ENCODE results near the gene LAMC3.

The LAMC3 gene

DNA sequence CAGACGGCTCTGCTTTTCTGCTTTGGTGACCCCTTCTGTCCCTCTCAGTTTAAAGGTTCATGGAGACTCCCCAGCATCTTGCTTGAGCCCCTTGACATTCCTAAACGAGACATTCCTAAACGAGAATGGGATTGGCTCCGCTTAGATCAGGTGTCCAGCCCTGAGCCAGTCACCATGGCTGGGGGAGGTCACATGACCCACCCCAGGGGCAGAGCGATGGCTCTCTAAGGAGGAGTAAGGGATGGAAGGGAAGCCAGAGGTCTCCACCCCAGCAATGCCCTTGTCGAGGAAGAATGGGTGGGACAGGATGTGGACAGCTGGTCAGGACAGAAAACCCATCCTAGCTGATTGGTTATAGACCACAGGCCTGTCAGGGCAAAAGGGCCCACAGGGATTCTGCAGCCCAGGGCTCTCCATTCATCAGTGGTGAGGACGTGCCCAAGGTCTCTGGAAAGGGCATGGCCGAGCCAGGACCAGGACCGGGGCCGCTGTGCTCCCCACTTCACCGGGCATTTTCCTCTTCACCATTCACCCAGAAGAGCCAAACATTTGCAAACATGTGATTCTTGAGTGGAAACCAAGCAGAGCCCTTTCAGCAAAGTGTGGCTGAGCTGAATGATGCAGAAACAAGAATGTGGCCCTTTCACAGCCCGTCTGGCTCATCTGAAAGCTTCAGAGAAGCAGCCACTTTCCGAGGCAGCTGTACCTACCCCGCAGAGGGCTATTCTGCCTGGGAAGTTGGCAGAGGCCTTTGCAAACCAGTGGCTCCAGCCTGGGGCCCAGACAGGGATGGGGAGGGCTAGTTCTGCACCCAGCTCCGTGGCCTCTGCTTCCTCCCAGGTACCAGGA lies 67.6 kb downstream of the LAMC3 start:
- no peak for DNase-seq (ENCODE audit: low spot score)

DNA sequence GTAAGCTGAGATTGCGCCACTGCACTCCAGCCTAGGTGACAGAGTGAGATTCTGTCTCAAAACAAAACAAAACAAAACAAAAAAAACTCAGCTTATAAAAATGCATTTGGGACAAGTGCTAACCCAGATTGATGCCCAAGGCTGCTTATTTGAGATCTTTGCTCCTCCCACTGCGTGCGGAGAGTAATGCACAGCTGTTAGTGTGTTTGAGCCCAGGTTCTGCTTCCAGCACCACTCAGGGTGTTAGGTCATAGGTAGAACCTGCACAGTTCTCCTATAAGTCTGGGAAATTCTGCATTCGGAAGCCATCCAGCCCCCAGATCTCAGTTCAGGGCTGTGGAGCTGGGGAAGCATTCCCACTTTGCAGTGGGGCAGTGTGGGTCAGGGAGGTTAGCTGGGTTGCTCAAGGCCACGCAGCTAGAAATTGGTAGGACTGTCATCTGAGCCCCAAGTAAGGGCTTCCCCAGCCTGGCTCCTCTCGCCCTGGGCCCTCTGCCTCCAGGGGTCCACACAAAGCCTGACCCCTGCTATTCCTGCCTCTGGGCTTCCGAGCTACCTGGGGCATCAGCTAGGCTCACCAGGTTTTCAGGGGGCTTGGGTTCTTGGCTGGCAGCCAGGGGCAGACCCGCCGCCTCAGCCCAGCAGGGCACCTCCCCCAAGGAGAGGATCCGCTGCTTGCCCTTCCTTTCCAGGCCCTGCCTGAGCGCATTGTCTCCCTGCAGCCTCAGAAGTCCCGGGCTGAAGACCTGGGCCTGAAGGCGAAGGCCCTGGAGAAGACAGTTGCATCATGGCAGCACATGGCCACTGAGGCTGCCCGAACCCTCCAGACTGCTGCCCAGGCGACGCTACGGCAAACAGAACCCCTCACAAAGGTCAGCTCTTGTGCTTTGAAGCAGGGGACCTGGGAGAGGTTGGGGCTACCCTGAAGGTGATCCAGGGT lies 69.7 kb downstream of the LAMC3 start:
- DNase-seq (ENCODE audit: low spot score): no peak

DNA sequence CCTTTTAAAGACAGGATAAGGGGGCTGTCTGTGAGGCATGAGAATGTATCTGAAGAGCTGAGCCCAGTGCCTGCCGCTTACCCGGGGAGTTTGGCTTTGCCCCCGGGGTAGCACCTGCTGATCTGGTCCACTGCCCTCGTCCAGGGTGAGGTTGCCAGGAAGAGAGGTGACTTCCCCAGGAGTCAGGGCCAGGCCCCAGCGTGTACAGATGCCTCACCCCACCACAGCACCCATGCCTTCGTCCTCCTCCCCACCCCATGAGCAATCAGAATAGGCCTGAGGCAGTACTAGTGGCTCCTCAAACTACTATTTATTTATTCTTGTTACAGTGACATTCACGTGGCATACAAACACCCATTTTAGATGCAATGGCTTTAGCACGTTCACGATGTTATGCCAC lies 71.6 kb downstream of the LAMC3 start:
- DNase-seq (ENCODE audit: low spot score): no peak

GRCh38 chr9:131081868-131082267 lies 72.9 kb downstream of the LAMC3 start:
- no peak for DNase-seq (ENCODE audit: low spot score)

DNA sequence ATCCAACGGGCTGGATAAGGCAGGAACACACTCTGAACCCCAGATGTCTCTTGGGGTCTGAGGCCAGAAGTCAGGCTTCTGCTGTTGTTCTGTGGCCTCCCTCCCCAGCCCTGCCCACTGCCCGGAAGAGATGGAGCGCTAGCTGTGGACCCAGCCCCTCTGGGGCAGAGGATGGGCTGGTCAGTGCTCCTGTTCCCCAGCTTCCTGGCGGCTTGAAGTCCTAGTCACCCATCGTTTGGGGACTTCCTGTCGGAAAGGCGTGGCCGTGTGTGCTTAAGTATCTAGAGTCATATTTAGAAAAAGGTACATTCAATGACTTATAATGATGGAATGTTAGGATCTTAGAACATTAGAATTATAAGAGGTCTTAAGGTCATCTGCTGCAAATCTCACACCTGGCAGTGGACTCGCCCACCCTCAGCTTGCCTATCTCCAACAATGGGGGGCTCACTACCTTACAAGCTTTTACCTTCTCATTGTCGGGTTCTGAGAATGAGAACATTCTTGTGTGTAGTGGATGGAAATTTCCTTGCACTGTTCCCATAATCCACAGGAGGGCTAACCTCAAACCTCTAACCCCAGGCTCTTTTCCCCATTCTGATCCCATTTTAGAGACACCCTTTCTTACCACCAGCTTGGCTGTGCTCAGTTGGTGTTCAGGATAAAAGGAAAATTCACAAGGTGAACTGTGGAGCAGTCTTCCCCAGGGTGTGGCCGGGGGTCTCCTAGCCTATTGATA lies 74.0 kb downstream of the LAMC3 start:
- DNase-seq (ENCODE audit: low spot score): no peak

GRCh38 chr9:131084661-131085369 lies 75.8 kb downstream of the LAMC3 start:
- no peak for DNase-seq (ENCODE audit: low spot score)

- no peak for DNase-seq (ENCODE audit: low spot score)
Observed at GRCh38 chr9:131085370-131086122, 76.6 kb downstream of the LAMC3 start.

DNA sequence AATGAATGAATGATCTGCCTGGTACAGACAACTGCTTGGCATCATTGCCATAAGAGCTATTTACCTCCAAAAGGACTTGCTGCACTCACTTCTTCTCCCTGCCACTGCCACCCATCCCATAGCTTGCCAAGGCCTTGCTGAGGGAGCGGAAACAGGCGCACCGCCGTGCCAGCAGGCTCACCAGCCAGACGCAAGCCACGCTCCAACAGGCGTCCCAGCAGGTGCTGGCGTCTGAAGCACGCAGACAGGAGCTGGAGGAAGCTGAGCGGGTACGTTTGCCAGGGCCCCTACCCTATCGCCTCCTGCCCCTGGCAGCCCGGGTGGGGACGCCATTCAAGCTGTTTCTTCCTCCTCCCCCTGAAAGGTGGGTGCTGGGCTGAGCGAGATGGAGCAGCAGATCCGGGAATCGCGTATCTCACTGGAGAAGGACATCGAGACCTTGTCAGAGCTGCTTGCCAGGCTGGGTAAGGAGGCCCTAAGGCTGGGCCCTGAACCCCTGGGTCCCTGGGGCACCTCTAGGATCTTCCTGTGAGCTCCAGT lies 78.5 kb downstream of the LAMC3 start:
- DNase-seq (ENCODE audit: low spot score): no peak

GRCh38 chr9:131090025-131090787 lies 81.2 kb downstream of the LAMC3 start:
- DNase-seq (ENCODE audit: low spot score): no peak

GRCh38 chr9:131091352-131091992 lies 82.5 kb downstream of the LAMC3 start:
- DNase-seq (ENCODE audit: low spot score): no peak

- DNase-seq (ENCODE audit: low spot score): no peak
Observed at GRCh38 chr9:131092030-131092429, 83.1 kb downstream of the LAMC3 start.

GRCh38 chr9:131092548-131093440 lies 83.8 kb downstream of the LAMC3 start:
- DNase-seq (ENCODE audit: low spot score): no peak

DNA sequence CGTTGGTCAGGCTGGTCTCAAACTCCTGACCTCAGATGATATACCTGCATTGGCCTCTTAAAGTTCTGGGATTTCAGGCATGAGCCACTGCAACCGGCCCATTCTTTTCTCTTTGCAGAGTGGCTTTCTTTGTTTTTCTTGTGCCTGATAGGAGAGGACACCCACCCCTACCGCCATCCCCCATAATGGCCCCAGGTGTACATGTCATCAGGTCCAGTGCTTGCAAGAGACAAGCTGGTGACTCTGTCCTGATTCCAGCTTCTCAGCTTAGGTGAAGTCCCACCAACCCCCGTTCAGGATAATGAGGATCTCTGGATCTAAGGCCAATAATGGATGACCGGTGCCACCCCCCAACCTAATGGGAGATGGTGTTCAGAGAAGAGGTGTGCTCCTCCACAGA lies 85.0 kb downstream of the LAMC3 start:
- no peak for DNase-seq (ENCODE audit: low spot score)

DNA sequence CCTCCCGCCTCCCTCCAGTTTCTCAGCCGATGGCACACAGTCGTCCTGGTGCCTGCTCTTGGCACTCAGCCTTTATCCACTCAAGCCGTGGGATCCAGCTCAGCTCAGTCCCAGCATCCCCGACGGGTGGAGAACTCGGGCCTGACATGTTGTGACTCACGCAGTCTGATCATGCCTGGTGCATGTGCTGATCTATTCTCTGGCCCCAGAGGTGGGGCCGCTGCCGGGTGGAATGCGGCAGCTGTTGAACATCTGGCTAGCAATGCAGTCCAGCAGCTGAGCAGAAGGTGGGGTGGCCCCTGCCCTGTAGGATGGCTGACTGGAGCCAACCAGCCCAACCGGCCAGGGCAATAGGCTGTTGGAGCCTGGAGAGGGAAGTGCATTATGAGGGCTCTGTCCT lies 85.6 kb downstream of the LAMC3 start:
- peak; percentile 87 for DNase-seq (ENCODE audit: low spot score)

DNA sequence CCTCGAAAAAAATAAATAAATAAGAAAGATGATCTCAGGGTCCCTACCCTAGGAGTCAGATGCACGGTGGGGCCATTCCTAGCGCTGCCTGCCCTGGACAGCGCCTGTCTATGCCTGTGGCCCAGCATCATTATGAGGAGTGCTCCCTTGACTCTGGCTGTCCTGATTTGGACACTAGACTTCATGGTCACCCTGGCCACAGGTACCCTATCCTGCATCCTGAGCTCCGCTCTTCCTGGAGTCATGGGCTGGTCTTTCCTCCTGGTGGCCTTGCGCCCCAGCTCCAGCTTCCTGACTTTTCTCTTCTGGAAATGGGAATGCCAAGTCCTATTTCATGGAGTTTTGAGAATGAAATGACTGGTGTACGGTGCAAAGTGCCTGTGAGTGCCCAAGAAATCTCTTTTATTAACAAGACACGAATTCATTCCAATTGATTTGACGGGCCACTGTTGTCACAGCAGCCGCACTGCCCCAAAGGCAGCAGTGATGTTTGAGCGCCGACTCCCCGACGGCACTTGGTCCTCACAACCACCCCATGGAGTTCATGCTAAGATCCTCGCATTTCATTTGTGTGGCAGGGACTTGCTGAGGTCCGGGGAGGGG lies 86.8 kb downstream of the LAMC3 start:
- DNase-seq (ENCODE audit: low spot score): no peak

DNA sequence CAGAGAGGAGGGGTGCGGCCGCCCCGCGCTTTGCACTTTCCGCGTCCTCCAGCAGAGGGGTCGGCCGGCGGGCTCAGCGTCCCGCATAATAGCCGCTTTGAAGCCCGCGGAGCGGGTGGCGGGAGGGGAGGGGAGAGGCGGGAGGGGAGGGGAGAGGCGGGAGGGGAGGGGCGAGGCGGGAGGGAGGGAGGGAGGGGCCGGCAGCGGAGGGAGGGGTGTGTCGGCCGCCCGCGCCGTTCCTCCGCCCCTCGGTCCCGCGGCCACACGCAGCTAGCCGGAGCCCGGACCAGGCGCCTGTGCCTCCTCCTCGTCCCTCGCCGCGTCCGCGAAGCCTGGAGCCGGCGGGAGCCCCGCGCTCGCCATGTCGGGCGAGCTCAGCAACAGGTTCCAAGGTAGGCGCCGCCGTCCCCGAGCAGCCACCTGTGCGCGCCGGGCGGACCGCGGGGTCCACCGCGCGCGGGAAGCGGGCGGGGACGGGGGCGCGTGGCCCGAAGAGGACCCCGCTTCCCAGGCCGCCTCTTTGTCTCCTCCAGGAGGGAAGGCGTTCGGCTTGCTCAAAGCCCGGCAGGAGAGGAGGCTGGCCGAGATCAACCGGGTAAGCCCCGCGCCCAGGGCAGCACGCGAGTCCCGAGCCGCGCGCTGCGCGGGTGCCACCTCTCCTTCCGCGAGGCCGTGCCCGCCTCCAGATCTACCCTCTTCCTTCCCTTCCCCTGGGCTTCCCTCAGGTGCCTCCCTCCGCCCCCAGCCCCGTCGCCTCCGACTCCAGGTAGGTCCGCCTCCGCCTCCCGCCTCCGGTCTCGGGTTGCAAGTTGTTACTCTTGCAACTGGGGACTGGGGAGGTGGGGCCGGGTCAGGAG lies 87.5 kb downstream of the LAMC3 start, which contains the start of gene AIF1L:
AIF1L (plus strand) TSS at position 263 of the 857 bp plus-strand sequence; CDS start at position 362, 99 bp downstream.
- DNase-seq (ENCODE audit: low spot score): peak; percentile 68

All from AG08396 (cell line).